SK-N-MC (cell line): Measurements from ENCODE around the gene HOXA1.

Experiments
- EZH2 ChIP-seq: fragments of 200-600 bp; sonication (generic); IDR thresholded peaks from one replicate; pipeline ENCODE4 v1.6.1; 2017; ENCODE audit warnings: antibody characterized with exemption
- FOXP2 ChIP-seq: optimal IDR thresholded peaks from 2 replicates; pipeline ENCODE3; 2011; ENCODE audit warnings: mild to moderate bottlenecking, moderate library complexity; ENCODE audit not compliant: insufficient read depth; ENCODE audit errors: extremely low read length, control extremely low read depth

- TF ChIP-seq EZH2 (no peak), FOXP2 (no peak)
These were observed 44.3 kb downstream of the HOXA1 start for GRCh38 chr7:27051451-27051850.
